NCI-H1105 (cell line): ENCODE data around the gene PDCD2L.
"Not testable (repeated sequence)": the region's sequence is repeated elsewhere in the genome, so short reads cannot be mapped to it uniquely, and the experiment has no call there.

Experiments used
- DNase-seq: peaks from one replicate; lab custom pipeline; 2025; lab: John Stamatoyannopoulos, UW

Gene PDCD2L

GRCh38 chr19:34373601-34374288 lies 30.5 kb upstream of the PDCD2L start:
- DNase-seq: no peak

DNA sequence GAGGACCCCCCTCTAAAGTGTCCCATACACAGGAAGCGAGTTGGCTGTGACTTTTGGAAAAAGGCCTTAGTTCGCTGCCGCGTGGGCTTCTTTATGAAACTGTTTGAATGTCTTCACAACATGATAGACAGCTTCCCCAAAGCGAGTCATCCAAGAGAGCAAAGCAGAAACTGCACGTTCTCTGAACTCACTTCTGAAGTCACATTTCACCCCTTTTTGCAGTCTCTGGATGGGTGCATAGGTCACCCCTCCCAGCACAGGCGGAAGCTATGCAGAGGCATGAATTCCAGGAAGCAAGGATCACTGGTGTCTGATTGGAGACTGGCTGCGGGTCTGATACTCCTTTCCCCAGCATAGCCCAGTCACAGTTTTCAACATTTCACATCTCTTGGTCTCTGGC lies 28.6 kb upstream of the PDCD2L start:
- no peak for DNase-seq

DNA sequence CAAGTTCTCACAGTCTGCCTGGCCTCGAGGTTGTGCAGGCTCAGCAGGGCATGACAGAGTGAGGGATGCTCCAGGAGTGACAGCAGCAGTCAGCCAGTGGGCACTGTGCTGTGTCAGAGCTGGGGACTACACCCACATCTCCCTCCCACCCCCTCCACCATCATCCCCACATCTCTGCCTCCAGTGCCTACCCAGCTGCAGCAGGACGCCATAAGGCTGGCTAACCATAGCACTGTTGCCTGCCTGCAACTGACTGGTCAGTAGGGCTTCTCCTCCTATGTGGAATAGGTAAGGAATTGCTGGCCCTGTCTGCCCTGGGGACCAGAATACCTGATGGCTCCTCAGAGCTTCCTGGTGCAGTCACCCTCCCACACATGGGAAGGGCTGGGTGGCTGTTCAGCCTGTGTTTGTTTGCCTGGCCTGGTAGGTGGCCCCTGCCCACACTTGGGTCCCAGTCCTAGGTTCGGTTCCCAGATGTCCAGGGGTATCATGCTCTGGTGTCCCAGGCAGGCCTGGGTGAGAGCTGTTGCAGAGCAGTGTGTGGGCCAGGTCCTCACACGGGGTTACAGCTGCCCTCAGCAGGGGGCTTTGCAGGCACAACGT lies 23.5 kb upstream of the PDCD2L start:
- no peak for DNase-seq

DNA sequence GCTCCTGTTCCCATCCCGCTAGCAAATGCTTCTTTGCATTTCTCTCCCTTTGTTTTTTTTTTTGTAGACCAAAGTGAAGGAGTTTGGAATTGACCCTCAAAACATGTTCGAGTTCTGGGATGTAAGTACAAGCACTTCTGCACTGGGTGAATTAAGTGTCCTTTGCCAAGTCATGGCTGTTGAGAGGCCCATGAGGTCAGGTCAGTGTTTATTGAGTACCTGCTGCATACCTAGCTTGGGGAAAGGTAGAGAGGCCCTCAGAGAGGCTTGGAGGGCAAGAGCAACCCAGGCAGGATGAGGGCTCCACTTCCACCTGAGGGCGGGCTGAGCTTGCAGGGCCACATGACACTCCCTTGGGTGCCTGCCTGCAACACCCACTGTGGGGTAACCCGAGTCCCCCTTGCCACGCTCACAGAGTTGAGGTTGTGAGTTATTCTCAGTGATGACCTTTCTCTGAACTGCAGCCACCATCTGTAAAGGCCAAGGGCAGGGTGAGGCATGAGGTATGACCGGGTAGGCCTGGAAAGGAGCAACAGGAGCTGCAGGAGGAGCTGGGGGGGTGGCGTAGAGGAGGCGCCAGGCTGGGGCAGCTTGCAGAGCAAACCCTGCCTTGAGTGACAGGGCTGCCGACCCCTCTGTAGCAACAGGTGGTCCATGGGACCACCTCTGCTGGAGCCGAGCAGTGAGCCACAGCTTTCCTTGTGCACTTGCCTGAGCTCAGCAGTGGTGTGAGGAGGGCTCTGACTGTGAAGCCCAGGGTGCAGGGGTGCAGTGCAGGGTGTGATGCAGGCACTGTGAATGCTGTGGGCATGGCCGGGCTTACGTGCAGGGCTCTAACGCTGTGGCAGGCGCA lies 22.6 kb upstream of the PDCD2L start:
- no peak for DNase-seq

- no peak for DNase-seq
These were observed 21.7 kb upstream of the PDCD2L start for GRCh38 chr19:34382471-34382870.

DNA sequence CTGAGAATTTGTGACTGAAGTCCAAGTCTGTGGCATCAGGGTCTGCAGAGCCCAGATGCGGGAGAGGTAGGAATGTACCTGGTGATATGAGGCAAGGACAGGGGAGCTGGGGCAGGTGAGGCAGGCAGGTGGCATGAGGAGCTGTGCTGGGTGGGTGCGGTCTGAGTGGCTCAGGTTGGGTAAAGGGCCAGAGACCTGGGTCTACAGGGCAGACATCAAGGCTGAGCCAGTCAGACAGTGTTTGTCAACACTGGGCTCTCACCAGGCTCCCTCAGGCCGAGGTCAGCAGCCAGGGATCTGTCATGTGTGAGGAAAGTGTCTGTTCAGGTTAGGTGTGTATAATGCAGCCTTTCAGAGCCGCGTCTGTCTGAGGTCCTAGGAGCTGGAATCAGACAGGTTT lies 20.6 kb upstream of the PDCD2L start:
- no peak for DNase-seq

GRCh38 chr19:34386645-34387445 lies 17.4 kb upstream of the PDCD2L start:
- DNase-seq: no peak

DNA sequence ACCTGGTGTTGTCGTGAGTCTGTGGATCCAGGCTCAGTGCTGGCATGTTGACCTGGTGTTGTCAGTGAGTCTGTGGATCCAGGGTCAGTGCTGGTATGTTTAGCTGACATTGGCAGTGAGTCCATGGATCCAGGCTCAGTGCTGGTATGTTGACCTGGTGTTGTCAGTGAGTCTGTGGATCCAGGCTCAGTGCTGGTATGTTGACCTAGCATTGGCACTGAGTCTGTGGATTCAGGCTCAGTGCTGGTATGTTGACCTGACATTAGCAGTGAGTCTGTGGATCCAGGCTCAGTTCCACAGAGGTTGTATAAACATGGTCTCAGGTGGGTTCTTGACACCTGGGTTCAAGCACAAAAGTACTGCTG lies 16.8 kb upstream of the PDCD2L start:
- no peak for DNase-seq

GRCh38 chr19:34388745-34389144 lies 15.5 kb upstream of the PDCD2L start:
- DNase-seq: not testable (repeated sequence)

- DNase-seq: no peak
These were observed 12.4 kb upstream of the PDCD2L start for GRCh38 chr19:34391813-34392212.

DNA sequence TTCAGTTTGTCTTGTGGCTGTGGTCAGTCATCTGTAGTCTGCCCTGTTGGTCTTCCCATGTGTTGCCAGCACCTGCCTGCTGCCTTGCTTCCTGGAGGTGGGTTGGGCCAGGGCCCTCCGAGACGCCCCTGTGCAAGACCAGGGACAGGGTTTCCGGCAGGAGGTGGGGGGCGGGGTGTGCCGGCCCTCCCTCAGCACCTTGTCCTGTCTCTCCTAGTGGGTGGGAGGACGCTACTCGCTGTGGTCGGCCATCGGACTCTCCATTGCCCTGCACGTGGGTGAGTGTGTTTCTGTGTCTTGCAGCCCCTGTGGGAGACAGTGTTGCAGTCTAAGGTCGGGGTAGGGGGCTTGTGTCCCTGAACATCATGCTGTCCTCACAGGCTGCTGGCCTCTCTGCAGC lies 11.2 kb upstream of the PDCD2L start:
- DNase-seq: no peak

- DNase-seq: no peak
These were observed 10.6 kb upstream of the PDCD2L start for GRCh38 chr19:34393629-34394028.

- DNase-seq: no peak
These were observed 6.3 kb upstream of the PDCD2L start for GRCh38 chr19:34397853-34398252.

GRCh38 chr19:34399886-34400285 lies 4.3 kb upstream of the PDCD2L start:
- no peak for DNase-seq

GRCh38 chr19:34400844-34401243 lies 3.4 kb upstream of the PDCD2L start:
- not testable (repeated sequence) for DNase-seq

- DNase-seq: no peak
These were observed 2.1 kb upstream of the PDCD2L start for GRCh38 chr19:34402074-34402600.

DNA sequence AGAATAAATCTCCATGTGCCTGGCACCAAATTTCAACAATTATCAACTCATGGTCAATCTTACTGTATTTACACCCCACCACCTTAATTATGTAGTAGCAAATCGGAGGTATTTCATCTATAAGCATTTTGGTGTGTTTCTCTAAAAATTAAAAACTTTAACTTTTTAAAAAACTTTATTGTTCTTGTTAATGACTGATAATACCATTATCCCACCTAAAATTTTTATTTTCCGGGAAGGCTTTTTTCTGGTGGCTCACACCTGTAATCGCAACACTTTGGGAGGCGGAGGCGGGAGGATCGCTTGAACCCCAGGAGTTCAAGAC lies 453 bp upstream of the PDCD2L start:
- no peak for DNase-seq

GRCh38 chr19:34405892-34406660 lies 1.9 kb downstream of the PDCD2L start:
- DNase-seq: no peak

GRCh38 chr19:34408411-34408810 lies 4.2 kb downstream of the PDCD2L start:
- no peak for DNase-seq

DNA sequence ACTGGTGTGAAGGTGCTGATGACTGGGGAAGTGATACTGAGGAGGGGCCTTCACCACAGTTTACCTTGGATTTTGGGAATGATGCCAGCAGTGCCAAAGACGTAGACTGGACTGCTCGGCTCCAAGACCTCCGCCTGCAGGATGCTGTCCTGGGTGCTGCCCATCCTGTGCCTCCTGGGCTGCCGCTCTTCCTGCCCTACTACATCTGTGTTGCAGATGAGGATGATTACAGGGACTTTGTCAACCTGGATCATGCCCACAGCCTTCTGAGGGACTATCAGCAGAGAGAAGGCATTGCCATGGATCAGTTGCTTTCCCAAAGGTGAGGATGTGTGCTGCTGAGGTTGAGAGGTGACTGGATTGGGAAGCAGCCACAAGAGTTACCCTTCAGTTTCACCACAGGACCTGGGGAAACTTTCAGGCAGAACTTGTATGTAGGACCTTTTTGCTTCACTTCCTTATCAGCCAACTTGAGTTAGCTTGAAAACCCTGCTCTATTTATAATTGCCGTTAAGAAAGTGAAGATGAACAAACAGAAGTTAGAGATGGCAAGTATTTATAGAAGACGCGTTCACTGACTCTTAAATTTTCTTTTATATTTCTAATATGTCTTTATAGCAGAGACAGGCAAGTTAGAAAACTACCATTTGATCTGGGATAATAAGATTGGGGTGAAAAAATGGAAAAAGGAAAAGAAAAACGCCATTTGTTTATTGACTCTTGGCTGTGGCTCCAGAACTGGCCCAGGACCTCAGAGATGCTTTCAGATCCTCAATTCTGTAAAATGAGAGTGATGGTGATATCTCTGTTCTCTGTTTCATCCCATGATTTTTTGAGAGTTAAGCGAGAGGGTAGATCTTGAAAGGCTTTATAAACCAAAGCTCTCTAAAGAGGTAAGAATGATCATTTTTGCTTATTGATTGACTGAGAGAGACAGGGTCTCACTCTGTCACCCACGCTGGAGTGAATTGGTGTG lies 5.3 kb downstream of the PDCD2L start:
- no peak for DNase-seq
